ENCODE results near the gene EPO.
"Not testable (repeated sequence)": the region's sequence is repeated elsewhere in the genome, so short reads cannot be mapped to it uniquely, and the experiment has no call there.

EPO gene

GRCh38 chr7:100705753-100706671 is 14.3 kb upstream of the EPO start, which contains the start of gene POP7:
Gene POP7 (plus strand): TSS chr7:100706121. CDS start chr7:100706831, 710 bp downstream.
- FAIRE-seq, result no peak

GRCh38 chr7:100706672-100707311 is 13.5 kb upstream of the EPO start:
- no peak for FAIRE-seq

GRCh38 chr7:100708395-100708794 is 11.9 kb upstream of the EPO start:
- no peak for FAIRE-seq

- FAIRE-seq, result no peak
These were observed 9.8 kb upstream of the EPO start for GRCh38 chr7:100710452-100710851.

GRCh38 chr7:100711369-100711768 is 8.9 kb upstream of the EPO start:
- no peak for FAIRE-seq

- FAIRE-seq, result no peak
These were observed 5.5 kb upstream of the EPO start for GRCh38 chr7:100714725-100715124.

- FAIRE-seq, result not testable (repeated sequence)
These were observed 3.2 kb upstream of the EPO start for GRCh38 chr7:100717073-100717472.

- no peak for FAIRE-seq
These were observed 567 bp upstream of the EPO start for GRCh38 chr7:100719523-100720278.

- no peak for FAIRE-seq
These were observed 620 bp downstream of the EPO start for GRCh38 chr7:100720671-100721504.

GRCh38 chr7:100721505-100721812 is 1.2 kb downstream of the EPO start:
- no peak for FAIRE-seq

- no peak for FAIRE-seq
These were observed 2.4 kb downstream of the EPO start for GRCh38 chr7:100722480-100723212.

- FAIRE-seq, result no peak
These were observed 3.5 kb downstream of the EPO start for GRCh38 chr7:100723732-100724275.

GRCh38 chr7:100724364-100724763 is 4.1 kb downstream of the EPO start:
- not testable (repeated sequence) for FAIRE-seq

GRCh38 chr7:100726996-100727761 is 6.9 kb downstream of the EPO start:
- no peak for FAIRE-seq

- no peak for FAIRE-seq
These were observed 7.9 kb downstream of the EPO start for GRCh38 chr7:100728196-100728595.

GRCh38 chr7:100730136-100730800 is 10.0 kb downstream of the EPO start:
- no peak for FAIRE-seq

- FAIRE-seq, result no peak
These were observed 11.8 kb downstream of the EPO start for GRCh38 chr7:100731937-100732636.

GRCh38 chr7:100735730-100736129 is 15.5 kb downstream of the EPO start:
- FAIRE-seq, result no peak

- no peak for FAIRE-seq
These were observed 16.4 kb downstream of the EPO start for GRCh38 chr7:100736671-100737070.

GRCh38 chr7:100739934-100740333 is 19.7 kb downstream of the EPO start:
- FAIRE-seq, result no peak
